ENCODE results near the gene CNDP1.

The CNDP1 gene

DNA sequence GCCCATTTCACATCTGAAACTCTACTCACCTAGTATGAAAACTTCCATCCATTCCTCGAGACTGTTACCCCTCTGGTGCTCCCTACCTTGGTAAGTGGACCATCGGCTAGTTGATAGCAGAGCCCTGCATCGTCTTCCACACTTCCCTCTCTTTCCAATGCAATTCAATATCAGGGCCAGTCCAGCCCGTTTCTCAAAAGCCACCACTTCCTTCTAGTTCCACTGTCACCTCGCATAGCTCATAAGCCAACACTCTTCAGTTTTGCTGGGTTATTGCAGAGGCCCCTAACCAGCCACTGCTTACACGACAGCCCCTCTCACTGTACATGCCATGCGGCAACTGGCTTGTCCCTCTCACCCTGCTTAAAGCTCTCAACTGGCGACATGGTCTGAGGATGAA is 53.1 kb downstream of the CNDP1 start:
- no peak for DNase-seq (ENCODE audit: low read depth)

DNA sequence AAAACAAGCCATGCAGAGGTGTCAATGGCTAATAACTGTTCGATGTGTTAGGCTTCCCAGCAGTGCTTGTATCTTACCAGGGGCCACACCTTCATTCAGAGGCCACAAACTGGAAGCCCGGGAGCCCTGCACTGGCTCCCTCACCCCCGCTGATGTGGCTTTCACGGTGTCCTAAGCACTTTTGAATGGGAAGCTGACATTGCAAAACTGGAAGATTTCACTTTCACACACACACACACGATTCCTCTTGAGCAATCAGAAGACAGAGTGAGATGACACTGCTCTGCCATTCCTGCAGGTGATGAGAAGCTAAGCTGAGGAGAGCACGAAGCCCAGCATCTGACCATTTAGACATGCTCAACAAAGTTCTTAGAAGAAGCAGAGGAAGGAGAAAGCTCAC is 54.7 kb downstream of the CNDP1 start:
- DNase-seq (ENCODE audit: low read depth), result no peak

DNA sequence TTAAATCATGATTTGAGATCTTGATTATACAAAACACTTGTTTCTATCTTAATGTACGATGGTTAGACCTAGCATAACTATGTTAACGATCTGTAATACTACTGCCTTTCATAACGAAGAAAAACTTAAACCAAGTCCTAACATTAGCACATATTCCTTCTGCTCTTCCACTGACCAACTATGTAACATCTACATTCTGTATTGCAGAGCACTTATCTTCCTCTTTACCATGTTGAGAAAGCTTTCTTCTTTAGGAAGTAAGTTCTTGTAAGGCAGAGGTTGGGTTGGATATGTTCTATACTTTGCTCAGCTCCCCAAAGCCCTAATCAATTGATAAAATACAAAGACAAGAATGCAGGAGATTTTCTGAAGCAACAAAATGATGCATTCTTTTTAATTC is 55.5 kb downstream of the CNDP1 start:
- no peak for DNase-seq (ENCODE audit: low read depth)

DNA sequence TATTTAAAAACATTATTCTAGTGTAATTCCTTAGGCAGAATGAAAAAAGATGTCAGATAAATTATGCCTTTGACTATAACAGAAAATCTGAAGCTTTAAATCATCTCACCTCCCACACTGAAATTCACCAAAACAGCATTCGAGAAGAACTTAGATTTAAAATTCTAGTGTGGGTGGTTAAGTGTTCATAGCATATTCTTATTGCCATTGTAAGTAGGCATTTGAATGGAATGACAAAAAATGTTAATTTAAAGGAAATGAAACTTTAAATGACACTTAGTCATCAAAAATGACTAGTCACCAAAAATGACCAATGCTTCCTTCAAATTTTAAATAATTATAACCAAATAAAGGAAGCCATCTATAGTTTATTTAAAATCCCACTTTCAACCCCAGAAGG is 56.4 kb downstream of the CNDP1 start:
- DNase-seq (ENCODE audit: low read depth), result no peak

DNA sequence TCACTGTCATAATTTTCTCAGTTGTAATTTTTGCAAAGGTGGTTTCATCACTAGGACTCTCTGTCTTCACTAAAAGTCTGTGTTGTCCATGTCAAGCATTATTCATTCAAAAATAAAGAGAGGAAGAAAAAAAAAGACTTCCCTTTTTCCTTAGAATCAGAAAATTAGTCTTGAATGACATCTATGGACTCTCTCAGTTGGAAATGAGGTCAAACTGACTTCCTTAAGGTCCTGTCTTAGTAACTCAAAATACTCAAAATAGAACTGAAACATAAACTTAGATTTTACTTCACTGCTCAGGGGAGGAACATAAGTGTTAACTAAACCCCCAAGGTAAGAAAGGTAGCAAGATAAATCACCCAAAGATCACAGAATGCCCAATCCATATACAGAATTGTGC is 61.1 kb downstream of the CNDP1 start:
- no peak for DNase-seq (ENCODE audit: low read depth)

DNA sequence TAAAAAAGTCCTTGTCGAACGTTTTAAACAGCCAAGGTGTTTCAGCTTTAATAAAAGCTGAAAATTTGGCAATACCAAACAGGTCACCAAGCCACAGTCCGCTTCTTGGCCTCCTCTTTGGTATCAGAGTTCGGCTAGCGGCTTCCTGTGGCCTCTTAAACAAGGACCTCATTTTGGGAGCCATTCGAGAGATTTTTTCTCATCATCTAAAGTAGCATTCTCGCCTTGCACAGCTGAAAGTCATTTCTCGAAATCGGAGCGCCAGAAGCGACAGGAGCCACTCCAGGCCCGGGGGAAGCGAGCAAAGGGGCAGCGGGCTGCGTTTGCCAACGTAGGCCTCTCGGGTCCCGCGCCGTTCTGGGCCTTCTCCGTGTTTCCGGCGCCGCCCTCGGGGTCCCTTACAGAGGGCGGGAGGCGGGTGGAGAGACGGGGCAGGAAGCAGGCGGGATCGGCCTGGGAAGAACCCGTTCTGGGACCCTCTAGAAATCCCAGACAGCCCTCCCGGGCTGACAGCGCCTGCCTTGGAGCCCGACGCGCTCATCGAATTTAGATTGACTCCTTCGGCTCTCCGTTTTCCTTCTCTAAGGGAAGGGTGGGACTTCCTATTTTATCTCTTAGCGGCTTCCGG is 62.8 kb downstream of the CNDP1 start:
- DNase-seq (ENCODE audit: low read depth), result peak; percentile 55

DNA sequence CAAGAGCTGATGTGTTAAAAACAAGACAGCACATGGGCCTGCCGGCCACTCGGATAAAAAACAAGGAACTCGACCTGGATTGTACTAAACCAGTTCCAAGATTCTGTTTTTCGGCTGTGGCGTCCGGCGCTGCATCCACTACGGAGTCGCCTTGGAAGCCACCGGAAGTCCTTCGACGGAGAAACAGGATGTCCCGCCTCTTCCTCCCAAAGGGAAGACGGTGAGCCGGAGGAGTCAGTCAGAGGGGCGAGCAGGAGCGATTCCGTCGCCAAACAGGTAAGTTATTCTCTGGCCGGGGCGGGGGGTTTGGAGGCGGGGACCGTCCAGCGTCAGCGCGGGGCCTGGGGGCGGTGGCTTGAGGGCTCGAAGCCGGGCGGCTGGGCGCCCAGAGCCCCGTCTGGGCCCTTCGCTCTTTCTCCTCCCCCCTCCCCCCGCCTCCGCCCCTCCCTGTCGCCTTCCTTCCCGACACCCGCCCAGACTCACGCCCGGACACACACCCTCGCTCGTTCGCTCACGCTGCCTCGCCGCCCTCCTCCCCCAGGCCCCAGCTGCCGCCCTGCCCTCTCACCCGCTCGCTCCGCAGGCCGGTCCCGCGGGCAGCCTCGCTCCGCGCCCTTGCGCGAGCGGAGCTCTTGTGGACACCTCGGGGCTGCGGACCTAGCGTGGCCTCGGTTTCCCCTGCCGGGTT is 63.5 kb downstream of the CNDP1 start, which contains the start of gene ZNF407:
Gene ZNF407, plus strand, starts transcription at position 209 of the 688 bp plus-strand sequence. CDS start 33,150 bp downstream, outside the sequence.
- peak; percentile 80 for DNase-seq (ENCODE audit: low read depth)

DNA sequence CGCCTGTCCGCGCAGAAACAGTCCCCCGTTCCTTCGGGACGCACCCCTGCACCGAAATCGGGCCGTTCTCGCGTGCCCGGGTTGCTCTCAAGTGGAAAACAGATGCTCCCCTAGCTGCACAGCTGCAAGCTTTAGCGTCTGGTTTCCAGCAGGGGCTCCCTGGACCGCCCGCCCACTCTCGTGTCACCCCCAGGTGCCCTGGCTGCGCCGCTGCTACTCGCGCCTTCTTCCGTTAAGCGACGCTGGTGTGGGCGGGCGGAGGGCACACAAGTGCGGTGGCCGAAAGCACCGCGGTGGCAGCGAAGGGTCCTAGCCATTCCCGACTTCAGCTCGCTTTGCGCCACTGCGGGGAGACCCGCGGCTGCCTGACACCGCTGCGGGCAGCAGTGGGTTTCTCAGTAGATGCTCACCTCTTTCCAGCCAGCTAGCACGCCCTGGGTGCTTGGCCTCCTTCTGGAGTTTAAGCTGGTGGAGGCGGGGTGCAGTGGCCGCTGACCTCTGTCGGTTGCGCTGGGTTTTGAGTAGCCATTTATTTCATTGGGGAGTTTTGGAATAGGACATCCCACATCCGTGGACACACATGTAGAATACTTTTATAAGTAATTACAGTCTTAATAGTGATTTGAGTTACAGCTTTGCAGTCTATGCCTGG is 64.2 kb downstream of the CNDP1 start:
- peak; percentile 68 for DNase-seq (ENCODE audit: low read depth)

DNA sequence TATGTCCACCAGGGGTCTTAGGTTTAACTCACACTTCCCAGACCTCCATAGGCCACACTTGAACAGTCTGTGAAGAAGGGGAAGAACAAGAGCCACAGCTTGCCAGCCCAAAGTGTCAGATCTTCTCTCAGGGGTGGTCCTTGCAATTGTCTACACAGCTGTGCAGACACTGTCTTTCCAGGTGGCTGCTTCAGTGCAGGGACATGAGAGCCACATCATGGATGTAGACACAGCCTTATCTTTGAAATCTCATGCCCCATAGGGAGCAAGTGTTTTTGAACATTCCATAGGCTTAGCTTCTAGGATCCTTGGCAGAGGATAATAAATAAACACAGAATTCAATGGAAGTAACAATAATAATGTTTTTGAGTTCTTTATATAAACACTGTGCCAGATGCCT is 70.1 kb downstream of the CNDP1 start:
- DNase-seq (ENCODE audit: low read depth), result no peak

DNA sequence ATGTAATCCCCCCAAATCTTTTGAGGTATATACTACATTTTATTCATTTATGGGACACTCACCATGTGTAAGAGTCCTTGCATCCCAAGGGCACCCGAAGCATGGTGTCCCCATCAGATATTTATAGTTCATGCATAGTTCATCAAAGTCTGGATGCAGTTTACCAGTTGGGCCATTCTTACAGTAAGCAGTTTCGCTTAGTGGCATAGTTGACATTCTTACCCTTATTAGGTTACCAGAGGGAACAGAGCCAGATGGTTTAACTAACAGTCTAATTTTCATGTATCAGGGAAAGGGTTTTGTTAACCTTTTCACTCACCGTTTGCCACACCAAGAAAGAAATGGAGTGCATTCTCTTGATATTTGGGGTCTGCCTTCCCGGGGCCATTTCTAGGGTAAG is 70.5 kb downstream of the CNDP1 start:
- DNase-seq (ENCODE audit: low read depth), result no peak

DNA sequence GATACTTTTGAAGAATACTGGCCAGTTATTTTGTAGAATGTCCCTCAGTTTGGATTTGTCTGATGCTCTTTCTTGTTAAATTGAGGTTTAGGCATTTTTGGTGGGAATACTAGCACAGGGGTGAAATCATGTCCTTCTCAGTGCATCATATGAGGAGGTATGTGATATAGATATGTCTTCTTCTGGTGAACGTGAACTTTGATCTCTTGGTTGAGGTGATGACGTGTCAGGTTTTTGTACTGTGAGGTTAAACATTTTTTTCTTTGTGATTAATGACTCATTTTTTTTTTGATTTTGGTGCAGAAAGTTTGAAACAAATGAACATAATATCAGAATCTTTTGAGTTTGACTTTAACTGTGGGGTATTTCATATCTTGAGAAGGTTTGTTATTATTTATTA is 74.4 kb downstream of the CNDP1 start:
- no peak for DNase-seq (ENCODE audit: low read depth)

DNA sequence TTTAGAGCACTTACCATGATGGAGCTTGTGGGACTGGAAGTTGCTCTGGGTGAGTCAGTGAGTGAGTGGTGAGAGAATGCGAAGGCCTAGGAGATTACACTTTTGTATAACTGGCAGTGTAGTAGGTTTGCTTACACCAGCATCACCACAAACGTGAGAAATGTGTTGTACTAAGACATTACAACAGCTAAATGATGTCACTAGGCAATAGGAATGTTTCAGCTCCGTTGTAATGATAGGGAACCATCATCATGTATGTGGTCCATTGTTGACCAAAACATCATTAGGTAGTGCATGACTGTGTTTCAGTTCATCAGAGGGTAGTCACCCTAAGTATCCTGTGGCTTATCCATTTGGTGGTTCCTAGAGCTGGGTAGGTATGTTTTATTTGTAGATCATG is 75.2 kb downstream of the CNDP1 start:
- DNase-seq (ENCODE audit: low read depth), result no peak

DNA sequence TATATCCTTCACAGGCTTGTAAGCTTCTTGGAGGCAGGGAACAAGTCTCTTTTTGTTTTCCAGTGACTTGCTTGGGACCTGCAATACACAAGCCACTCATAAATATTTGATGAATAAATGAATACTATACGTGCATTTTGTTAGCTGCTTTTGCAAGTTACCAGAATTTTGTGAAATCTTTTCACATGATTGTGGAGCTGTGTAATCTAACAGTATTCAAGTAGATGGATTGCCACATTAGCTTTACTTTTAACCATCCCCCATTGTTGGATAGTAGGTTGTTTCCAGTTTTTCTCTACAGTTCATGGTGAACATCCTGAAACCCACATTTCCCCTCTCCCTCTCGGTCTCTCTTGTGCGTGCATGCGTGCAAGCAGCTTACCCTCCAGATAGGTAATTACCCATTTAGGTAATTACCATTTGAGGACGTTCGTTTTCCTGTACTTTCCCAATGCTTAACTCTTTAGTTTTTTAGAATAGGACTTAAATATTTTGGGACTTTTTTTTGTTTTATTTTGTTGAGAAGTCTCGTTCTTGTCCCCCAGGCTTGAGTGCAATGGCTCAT is 75.8 kb downstream of the CNDP1 start:
- DNase-seq (ENCODE audit: low read depth), result no peak

DNA sequence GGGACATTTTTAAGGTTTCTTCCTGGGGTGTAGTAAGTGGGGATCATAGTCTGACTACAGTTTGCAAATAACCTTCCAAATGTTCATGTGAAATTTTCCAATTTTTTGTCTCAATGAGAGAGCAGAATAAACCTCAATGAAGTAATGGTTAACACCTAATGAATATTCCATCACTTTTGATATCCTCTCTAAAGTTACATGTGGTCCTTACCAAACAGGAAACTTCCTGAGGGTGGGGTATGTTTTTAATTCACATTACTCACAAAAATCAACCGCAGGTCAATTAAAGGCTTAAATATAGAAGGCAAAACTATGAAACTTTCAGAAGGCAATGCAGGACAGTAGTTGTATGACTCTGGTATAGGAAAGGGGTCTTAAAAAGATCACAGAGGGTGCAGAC is 76.6 kb downstream of the CNDP1 start:
- DNase-seq (ENCODE audit: low read depth), result no peak

DNA sequence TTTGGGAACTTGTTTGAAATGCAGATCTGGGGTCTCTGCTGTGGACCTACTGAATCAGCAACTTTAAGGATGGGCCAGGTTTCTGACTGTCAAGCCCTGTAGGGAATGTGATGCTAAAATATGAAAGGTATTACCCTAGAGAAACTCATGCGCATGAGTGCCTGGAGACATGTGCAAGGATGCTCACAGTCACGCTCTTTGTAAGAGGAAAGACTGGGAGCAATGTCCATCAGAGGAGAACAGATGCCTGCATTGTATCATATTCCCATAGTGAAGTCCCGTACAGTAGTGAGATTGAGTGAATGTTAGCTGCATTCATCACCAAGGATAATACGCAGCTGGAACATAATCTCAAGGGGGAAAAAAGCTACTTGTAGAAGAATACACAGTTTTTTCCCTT is 77.5 kb downstream of the CNDP1 start:
- no peak for DNase-seq (ENCODE audit: low read depth)

DNA sequence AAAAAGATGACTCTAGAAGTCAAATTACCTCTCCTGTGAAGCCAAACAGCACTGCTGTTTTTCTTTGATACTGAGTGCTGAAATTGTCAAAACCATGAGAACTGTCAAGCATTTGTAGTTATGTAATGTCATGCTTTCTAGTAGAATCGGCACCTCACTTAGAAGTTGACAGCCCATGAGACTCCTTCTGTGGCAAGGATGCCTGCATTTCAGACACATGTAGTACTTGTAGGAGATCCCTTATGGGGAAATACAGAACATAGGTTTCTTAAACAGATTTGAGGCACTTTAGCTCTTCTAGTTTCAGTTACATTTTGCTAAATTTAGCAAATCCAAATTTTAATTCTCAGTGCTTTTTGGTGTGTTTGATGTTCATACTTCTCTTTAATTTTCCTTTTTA is 79.1 kb downstream of the CNDP1 start:
- DNase-seq (ENCODE audit: low read depth), result no peak

DNA sequence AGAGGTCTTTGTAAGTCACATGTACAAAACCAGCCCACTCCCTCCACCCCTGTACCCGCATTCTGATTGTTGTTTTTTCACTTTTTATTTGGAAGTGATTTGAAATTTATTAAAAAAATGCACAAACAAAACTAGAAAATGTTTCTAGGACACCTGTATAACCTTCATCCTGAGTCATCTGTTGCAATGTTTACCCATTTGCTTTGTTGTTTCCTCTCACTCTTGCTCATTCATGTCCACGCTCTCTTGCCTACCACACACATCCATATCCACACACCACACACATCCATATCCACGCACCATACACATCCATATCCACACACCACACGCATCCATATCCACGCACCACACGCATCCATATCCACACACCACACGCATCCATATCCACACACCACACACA is 82.2 kb downstream of the CNDP1 start:
- no peak for DNase-seq (ENCODE audit: low read depth)

DNA sequence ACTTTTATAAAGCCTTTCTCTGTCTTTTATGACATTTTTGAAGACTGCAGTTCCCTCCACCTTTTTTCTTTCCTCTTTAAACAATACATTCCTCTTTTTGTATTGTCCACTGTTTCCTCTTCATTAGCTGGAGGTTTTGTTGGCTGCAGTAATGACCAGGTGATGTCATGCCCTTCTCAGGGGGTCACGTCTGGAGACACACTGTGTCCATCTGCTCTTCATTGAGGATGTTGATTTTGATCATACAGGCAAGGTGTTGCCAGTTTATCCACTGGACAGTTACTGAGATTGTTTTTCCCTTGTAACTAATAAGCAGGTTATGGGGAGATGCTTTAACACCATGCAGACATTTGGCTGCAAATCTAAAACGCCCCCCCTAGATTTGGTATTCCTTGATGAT is 83.2 kb downstream of the CNDP1 start:
- no peak for DNase-seq (ENCODE audit: low read depth)

DNA sequence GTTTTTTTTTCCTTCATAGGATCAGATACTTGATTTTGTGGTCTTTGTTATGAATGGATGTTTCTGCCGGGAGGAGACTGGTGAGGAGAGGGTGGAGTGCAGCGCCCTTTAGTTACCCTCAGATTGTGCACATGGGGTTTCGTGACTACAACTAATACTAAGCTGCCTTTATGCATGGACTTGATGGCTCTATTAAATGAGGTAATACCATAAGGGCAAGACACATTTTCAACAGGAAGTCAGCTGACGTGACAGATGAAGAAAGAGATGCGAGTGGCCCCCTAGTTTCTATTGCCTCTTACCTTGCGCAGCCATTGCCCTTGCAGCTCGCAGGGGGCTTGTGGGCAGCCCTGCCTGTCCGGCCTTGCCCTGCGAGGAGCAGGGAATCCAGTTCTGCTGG is 87.8 kb downstream of the CNDP1 start:
- no peak for DNase-seq (ENCODE audit: low read depth)

DNA sequence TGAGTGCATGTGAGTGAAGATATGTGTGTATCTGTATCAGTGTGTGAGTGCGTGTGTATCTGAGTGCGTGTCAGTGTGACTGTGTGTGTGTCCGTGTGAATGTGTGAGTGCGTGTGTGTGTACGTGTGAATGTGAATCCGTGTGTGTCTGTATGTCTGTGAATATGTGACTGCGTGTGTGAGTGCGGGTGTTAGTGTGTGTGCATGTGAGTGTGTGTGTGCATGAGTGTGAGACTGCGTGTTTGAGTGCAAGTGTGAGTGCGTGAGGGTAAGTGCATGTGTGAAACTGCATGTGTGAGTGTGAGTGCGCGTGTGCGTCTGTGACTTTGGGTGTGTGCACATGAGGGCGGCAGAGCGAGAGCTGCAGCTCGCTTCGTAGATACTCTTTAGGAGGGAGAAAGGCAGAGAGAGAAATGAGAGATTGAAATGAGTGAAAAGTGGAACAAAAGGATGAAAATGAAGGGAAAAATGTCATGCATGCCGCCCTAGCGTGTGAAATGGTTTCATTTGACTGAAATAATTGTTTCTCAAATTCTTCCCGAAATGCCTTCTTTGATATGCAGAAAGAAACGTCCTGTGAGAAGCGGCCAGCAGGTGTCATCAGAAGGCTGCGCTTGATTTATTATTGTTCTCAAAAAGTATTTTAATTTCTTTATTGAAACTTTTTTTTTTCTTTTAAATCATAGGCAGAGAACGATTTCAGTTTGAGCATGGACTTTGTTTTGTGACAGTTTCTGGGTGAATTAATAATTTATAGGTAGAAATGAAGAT is 88.9 kb downstream of the CNDP1 start:
- DNase-seq (ENCODE audit: low read depth), result no peak

DNA sequence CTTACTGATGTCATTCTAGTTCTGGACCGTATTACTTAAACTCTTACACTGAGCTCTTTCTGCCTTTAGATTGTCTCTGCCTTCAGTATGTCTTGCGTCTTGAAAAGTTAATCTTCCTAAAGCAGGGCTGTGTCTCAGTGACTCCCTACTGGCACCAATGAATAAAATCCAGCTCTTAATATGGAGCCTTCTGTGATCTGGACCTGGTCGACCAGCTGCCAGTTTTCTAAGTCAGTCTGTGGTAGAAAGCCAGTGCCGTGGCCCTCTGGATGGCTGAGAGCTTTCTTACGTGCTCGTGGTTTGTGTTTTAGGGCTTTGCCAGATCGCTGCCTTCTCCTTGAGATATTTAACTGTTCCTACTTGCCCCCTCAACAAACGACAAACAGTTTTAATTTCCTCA is 90.2 kb downstream of the CNDP1 start:
- DNase-seq (ENCODE audit: low read depth), result no peak

DNA sequence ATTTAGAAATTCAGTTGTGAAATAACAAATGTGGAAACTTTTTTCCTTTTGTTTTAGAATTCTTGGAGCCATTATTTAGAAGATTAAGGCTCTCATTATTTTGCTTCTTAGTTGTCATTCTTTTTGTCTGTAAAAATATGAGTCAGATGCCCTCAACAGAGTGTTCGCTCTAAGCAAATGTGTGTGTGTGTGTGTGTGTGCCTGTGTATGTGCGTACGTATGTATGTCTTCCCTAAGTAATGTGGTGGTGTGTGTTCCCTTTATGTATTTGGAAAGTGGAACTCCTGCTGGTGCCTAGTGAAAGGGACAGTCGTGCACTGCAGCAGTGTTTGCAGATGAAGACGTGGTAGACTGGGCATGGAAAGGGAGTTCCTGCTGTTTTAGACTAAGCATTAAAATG is 90.9 kb downstream of the CNDP1 start:
- no peak for DNase-seq (ENCODE audit: low read depth)
